HepG2 (cell line): ENCODE results near the gene VAMP8. TPM values are rescaled to one million over a fixed set of nuclear protein-coding genes. Genes with fewer than 3 reads are reported as not detected.

ENCODE experiments used
- ATF7 ChIP-seq, 2 experiments: fragments of 450-650 bp in 1 of 2; sonication (generic) in 1 of 2; formaldehyde crosslinking in 1 of 2; IDR thresholded peaks; 2 replicates each; pipeline versions ENCODE4 v1.4.0 to v1.6.1; 2016 to 2020; ENCODE audit warnings: antibody characterized with exemption in 1 of 2, mild to moderate bottlenecking in 1 of 2, missing genetic modification reagents in 1 of 2
- CAMTA2 ChIP-seq: sonication (generic); formaldehyde crosslinking; IDR thresholded peaks from 2 replicates; pipeline ENCODE4 v1.4.0; 2020; ENCODE audit warnings: mild to moderate bottlenecking, missing genetic modification reagents, borderline replicate concordance
- CBX1 ChIP-seq: IDR thresholded peaks from one replicate; pipeline ENCODE4 v1.6.1; 2016; ENCODE audit warnings: antibody characterized with exemption, low read depth
- DPF2 ChIP-seq: sonication (generic); formaldehyde crosslinking; IDR thresholded peaks from 2 replicates; pipeline ENCODE4 v1.4.0; 2020; ENCODE audit warnings: mild to moderate bottlenecking, low read depth, missing genetic modification reagents, borderline replicate concordance
- ELF1 ChIP-seq: sonication (generic); formaldehyde crosslinking; IDR thresholded peaks from 2 replicates; pipeline ENCODE4 v1.4.0; 2020; ENCODE audit warnings: missing genetic modification reagents
- ELF4 ChIP-seq: sonication (generic); formaldehyde crosslinking; IDR thresholded peaks from 2 replicates; pipeline ENCODE4 v1.5.0; 2020; ENCODE audit warnings: missing genetic modification reagents, mild to moderate bottlenecking, moderate library complexity, borderline replicate concordance
- KDM4B ChIP-seq: sonication (generic); formaldehyde crosslinking; IDR thresholded peaks from 2 replicates; pipeline ENCODE4 v1.4.0; 2020; ENCODE audit warnings: missing genetic modification reagents
- KMT2B ChIP-seq: IDR thresholded peaks from 2 replicates; pipeline ENCODE4 v1.6.1; 2016; ENCODE audit warnings: missing genetic modification reagents, missing compliant biosample characterization
- MEF2D ChIP-seq: sonication (generic); formaldehyde crosslinking; IDR thresholded peaks from 2 replicates; pipeline ENCODE4 v1.5.1; 2020; ENCODE audit warnings: mild to moderate bottlenecking, missing genetic modification reagents
- MXI1 ChIP-seq: IDR thresholded peaks from 3 replicates; pipeline ENCODE4 v1.6.1; 2012; ENCODE audit warnings: low read depth, low read length, inconsistent platforms, borderline replicate concordance
- SCMH1 ChIP-seq: sonication (generic); formaldehyde crosslinking; IDR thresholded peaks from 2 replicates; pipeline ENCODE4 v1.9.0; 2021; ENCODE audit warnings: missing genetic modification reagents, mild to moderate bottlenecking, borderline replicate concordance
- ZBTB7B ChIP-seq: sonication (generic); formaldehyde crosslinking; IDR thresholded peaks from 2 replicates; pipeline ENCODE4 v1.4.0; 2020; ENCODE audit warnings: missing genetic modification reagents
- ZNF124 ChIP-seq: sonication (generic); formaldehyde crosslinking; IDR thresholded peaks from 2 replicates; pipeline ENCODE4 v1.4.0; 2020; ENCODE audit warnings: missing genetic modification reagents
- ZNF530 ChIP-seq: sonication (generic); formaldehyde crosslinking; IDR thresholded peaks from 2 replicates; pipeline ENCODE4 v1.5.0; 2020; ENCODE audit warnings: low read depth, mild to moderate bottlenecking, missing genetic modification reagents
- ZNF577 ChIP-seq: sonication (generic); formaldehyde crosslinking; IDR thresholded peaks from 2 replicates; pipeline ENCODE4 v1.4.0; 2020; ENCODE audit warnings: mild to moderate bottlenecking, low read depth, missing genetic modification reagents, borderline replicate concordance
- polyA plus RNA-seq, 8 experiments: library from polyadenylated mRNA; depleted of rRNA in 3 of 8; stranded (reverse) in 7 of 8; unstranded in 1 of 8; fragments of >200 nt; fragmentation: Illumina TruSeq in 4 of 8; extraction: Trizol in 4 of 8; gene quantifications; 2 replicates each; pipeline versions ENCODE4 v1.2.1 to v1.2.3, GENCODE V29; 2011 to 2016; ENCODE audit warnings: low read depth in 4 of 8, missing spikeins in 1 of 8, mixed read lengths in 1 of 8; ENCODE audit not compliant: insufficient read depth in 1 of 8
- total RNA-seq, 5 experiments: library from RNA; depleted of rRNA; stranded (reverse); fragments of >200 nt; fragmentation: Illumina TruSeq; extraction: Trizol; gene quantifications; 2 replicates each; pipeline ENCODE4 v1.2.3, GENCODE V29; 2016; ENCODE audit warnings: low read depth in 1 of 5
- TF ChIP-seq, protein P1 (sequence below): sonication (generic); formaldehyde crosslinking; IDR thresholded peaks from 2 replicates; pipeline ENCODE4 v1.4.0; 2020; ENCODE audit warnings: mild to moderate bottlenecking, missing genetic modification reagents
- TF ChIP-seq, protein P2 (sequence below): sonication (generic); formaldehyde crosslinking; IDR thresholded peaks from 2 replicates; pipeline ENCODE4 v1.4.0; 2020; ENCODE audit warnings: missing genetic modification reagents, borderline replicate concordance
- TF ChIP-seq, protein P3 (sequence below): sonication (generic); formaldehyde crosslinking; IDR thresholded peaks from 2 replicates; pipeline ENCODE4 v1.4.0; 2020; ENCODE audit warnings: missing genetic modification reagents
- TF ChIP-seq, protein P4 (sequence below): sonication (generic); formaldehyde crosslinking; conservative IDR thresholded peaks from 2 replicates; pipeline ENCODE4 v1.8.0; 2022; ENCODE audit warnings: mild to moderate bottlenecking, moderate library complexity, missing genetic modification reagents

Gene VAMP8
- total and polyA plus RNA-seq, 2 of the 13 experiments (the other 11 are each of a cell fraction or from before 2014, with no cell fraction given) = 83.3 to 157 TPM

DNA sequence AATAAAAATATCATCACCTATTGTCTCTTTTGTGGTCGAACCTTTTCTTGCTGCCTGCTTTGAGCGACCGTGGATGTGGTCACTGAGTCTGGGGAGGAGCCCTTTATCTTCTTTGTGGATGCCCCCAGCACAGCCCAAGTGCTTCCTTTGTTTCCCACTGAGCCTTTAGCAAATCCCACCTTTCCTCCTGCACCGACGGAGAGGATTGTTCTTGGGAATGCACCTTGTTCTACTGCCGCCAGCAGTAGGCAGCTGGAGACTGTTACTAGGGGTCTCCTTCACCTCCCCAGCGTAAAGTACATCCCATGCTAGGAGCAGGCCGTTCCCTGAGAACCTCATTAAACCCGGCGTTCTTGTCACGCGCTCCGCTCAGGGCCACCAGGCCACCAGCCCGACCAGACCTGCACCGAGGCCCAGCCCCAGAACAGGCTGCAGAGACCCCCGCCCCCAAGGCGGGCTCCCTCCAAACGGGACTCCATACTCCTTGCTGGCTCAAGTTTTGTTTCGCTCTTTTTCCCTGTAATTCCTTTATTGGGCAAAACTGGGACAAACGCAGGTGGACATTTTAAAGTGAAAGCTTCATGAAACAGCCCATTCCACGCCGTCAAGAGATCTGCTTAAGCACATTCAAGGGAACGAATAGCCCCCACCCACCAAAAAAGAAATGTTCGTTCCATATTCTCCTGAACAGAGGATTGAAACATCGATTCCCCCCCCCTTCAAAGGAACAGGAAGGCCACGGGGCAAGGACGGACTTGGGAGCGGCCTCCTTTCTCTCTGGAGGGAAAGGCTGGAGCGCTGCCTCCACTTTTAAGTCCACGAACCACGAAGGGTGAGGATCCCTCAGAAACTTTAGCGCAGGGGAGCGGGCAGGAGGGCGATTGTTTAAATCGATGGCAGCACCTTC, 39.5 kb upstream of the VAMP8 start (continued):
- TF ChIP-seq, protein P1, sequence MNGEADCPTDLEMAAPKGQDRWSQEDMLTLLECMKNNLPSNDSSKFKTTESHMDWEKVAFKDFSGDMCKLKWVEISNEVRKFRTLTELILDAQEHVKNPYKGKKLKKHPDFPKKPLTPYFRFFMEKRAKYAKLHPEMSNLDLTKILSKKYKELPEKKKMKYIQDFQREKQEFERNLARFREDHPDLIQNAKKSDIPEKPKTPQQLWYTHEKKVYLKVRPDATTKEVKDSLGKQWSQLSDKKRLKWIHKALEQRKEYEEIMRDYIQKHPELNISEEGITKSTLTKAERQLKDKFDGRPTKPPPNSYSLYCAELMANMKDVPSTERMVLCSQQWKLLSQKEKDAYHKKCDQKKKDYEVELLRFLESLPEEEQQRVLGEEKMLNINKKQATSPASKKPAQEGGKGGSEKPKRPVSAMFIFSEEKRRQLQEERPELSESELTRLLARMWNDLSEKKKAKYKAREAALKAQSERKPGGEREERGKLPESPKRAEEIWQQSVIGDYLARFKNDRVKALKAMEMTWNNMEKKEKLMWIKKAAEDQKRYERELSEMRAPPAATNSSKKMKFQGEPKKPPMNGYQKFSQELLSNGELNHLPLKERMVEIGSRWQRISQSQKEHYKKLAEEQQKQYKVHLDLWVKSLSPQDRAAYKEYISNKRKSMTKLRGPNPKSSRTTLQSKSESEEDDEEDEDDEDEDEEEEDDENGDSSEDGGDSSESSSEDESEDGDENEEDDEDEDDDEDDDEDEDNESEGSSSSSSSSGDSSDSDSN (CRISPR knock-in tag) = peak; percentile 34
- TF ChIP-seq ELF4 (CRISPR knock-in tag) = no peak
- no peak for TF ChIP-seq ATF7 (IDR thresholded peaks at IDR 0.05)
- 0 out of 2 replicates have a peak, but pooled peaks have one; percentile 25 for TF ChIP-seq ATF7 (CRISPR knock-in tag; IDR thresholded peaks at IDR 0.05)
- TF ChIP-seq CAMTA2 (CRISPR knock-in tag) = no peak; the same call in 1 of the 2 replicates
- TF ChIP-seq CBX1 = peak; percentile 60
- TF ChIP-seq ZBTB7B (CRISPR knock-in tag) = peak; percentile 68
- TF ChIP-seq KDM4B (CRISPR knock-in tag) = no peak
- TF ChIP-seq ZNF530 = no peak
- TF ChIP-seq KMT2B (CRISPR knock-in tag) = peak; percentile 2; the same call in 1 of the 2 replicates
- TF ChIP-seq SCMH1 (CRISPR knock-in tag) = no peak
- peak; percentile 33 for TF ChIP-seq MEF2D
- TF ChIP-seq ZNF577 (CRISPR knock-in tag) = 0 out of 2 replicates have a peak, but pooled peaks have one; percentile 37
- TF ChIP-seq, protein P2, sequence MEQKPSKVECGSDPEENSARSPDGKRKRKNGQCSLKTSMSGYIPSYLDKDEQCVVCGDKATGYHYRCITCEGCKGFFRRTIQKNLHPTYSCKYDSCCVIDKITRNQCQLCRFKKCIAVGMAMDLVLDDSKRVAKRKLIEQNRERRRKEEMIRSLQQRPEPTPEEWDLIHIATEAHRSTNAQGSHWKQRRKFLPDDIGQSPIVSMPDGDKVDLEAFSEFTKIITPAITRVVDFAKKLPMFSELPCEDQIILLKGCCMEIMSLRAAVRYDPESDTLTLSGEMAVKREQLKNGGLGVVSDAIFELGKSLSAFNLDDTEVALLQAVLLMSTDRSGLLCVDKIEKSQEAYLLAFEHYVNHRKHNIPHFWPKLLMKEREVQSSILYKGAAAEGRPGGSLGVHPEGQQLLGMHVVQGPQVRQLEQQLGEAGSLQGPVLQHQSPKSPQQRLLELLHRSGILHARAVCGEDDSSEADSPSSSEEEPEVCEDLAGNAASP (CRISPR knock-in tag) = no peak
- TF ChIP-seq, protein P3, sequence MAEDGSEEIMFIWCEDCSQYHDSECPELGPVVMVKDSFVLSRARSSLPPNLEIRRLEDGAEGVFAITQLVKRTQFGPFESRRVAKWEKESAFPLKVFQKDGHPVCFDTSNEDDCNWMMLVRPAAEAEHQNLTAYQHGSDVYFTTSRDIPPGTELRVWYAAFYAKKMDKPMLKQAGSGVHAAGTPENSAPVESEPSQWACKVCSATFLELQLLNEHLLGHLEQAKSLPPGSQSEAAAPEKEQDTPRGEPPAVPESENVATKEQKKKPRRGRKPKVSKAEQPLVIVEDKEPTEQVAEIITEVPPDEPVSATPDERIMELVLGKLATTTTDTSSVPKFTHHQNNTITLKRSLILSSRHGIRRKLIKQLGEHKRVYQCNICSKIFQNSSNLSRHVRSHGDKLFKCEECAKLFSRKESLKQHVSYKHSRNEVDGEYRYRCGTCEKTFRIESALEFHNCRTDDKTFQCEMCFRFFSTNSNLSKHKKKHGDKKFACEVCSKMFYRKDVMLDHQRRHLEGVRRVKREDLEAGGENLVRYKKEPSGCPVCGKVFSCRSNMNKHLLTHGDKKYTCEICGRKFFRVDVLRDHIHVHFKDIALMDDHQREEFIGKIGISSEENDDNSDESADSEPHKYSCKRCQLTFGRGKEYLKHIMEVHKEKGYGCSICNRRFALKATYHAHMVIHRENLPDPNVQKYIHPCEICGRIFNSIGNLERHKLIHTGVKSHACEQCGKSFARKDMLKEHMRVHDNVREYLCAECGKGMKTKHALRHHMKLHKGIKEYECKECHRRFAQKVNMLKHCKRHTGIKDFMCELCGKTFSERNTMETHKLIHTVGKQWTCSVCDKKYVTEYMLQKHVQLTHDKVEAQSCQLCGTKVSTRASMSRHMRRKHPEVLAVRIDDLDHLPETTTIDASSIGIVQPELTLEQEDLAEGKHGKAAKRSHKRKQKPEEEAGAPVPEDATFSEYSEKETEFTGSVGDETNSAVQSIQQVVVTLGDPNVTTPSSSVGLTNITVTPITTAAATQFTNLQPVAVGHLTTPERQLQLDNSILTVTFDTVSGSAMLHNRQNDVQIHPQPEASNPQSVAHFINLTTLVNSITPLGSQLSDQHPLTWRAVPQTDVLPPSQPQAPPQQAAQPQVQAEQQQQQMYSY (CRISPR knock-in tag) = no peak
- peak; percentile 44; the same call in 1 of the 2 replicates for TF ChIP-seq ZNF124 (CRISPR knock-in tag)
- TF ChIP-seq MXI1 = peak; percentile 52; the same call in 2 of the 3 replicates
- TF ChIP-seq ELF1 (CRISPR knock-in tag) = no peak; the same call in 1 of the 2 replicates
- TF ChIP-seq, protein P4, sequence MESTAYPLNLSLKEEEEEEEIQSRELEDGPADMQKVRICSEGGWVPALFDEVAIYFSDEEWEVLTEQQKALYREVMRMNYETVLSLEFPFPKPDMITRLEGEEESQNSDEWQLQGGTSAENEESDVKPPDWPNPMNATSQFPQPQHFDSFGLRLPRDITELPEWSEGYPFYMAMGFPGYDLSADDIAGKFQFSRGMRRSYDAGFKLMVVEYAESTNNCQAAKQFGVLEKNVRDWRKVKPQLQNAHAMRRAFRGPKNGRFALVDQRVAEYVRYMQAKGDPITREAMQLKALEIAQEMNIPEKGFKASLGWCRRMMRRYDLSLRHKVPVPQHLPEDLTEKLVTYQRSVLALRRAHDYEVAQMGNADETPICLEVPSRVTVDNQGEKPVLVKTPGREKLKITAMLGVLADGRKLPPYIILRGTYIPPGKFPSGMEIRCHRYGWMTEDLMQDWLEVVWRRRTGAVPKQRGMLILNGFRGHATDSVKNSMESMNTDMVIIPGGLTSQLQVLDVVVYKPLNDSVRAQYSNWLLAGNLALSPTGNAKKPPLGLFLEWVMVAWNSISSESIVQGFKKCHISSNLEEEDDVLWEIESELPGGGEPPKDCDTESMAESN (CRISPR knock-in tag) = no peak; the same call in 1 of the 2 replicates
- no peak for TF ChIP-seq DPF2 (CRISPR knock-in tag)
